Endothelial cell of umbilical vein (primary cell): ENCODE measurements around the gene GZMM.

ENCODE experiments used
- EZH2 ChIP-seq: IDR thresholded peaks from 2 replicates; pipeline ENCODE4 v1.6.1; 2012; ENCODE audit warnings: borderline replicate concordance, low read depth, mild to moderate bottlenecking, moderate library complexity, low read length, inconsistent platforms; ENCODE audit not compliant: severe bottlenecking
- FOS ChIP-seq: IDR thresholded peaks from 2 replicates; pipeline ENCODE4 v1.6.1; 2011; ENCODE audit warnings: mild to moderate bottlenecking, low read length, moderate library complexity, borderline replicate concordance; ENCODE audit not compliant: insufficient read depth
- GATA2 ChIP-seq: IDR thresholded peaks from 2 replicates; pipeline ENCODE4 v1.7.0; 2011; ENCODE audit warnings: low read depth, mild to moderate bottlenecking, moderate library complexity, mixed read lengths, low read length; ENCODE audit not compliant: insufficient read length, insufficient read depth
- JUN ChIP-seq: IDR thresholded peaks from 2 replicates; pipeline ENCODE4 v1.6.1; 2011; ENCODE audit warnings: borderline replicate concordance, low read depth; ENCODE audit not compliant: insufficient read length, insufficient read depth
- MAX ChIP-seq: IDR thresholded peaks from 2 replicates; pipeline ENCODE4 v1.6.1; 2011; ENCODE audit not compliant: insufficient read depth, insufficient read length
- MYC ChIP-seq: IDR thresholded peaks from one replicate; pipeline ENCODE4 v1.6.1; 2011; ENCODE audit warnings: mild to moderate bottlenecking, low read depth, low read length
- POLR2A ChIP-seq: IDR thresholded peaks from 2 replicates; pipeline ENCODE4 v1.6.1; 2012; ENCODE audit warnings: low read depth, mild to moderate bottlenecking, control low read depth, low read length
- POLR2AphosphoS5 ChIP-seq: IDR thresholded peaks from 2 replicates; pipeline ENCODE4 v1.6.1; 2012; ENCODE audit warnings: low read depth, mild to moderate bottlenecking, control low read depth, low read length, moderate library complexity; ENCODE audit not compliant: insufficient read depth
- TF ChIP-seq, protein P1 (sequence below), 2 donors: IDR thresholded peaks; 1 replicate in 1 of 2; 2 replicates in 1 of 2; pipeline ENCODE4 v1.5.1; 2011; ENCODE audit warnings: low read length in 2 of 2, mild to moderate bottlenecking in 2 of 2, moderate library complexity in 2 of 2, control low read depth in 1 of 2, inconsistent platforms in 1 of 2, low read depth in 1 of 2; ENCODE audit not compliant: insufficient read depth in 1 of 2; ENCODE audit errors: extremely low read depth in 1 of 2

DNA sequence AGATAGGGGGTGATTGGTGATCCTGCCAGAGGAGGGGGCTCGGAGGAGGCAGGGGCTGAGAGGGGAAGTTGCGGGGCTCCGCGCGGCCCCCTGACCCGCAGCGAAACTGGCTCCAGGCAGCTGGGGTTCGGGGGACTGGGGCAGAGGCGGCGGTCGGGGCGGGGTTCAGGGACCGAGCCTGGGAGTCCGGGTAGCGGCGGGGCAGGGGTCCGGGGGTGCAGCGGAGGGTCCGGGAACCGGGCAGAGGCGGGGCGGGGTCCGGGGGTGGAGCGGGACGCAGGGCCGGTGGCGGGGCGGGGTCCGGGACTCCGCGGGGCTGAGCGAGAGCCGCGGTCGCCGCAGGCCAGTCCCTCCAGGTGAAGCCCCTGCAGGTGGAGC is 46.4 kb upstream of the GZMM start:
- TF ChIP-seq POLR2AphosphoS5 = no peak
- TF ChIP-seq, protein P1, sequence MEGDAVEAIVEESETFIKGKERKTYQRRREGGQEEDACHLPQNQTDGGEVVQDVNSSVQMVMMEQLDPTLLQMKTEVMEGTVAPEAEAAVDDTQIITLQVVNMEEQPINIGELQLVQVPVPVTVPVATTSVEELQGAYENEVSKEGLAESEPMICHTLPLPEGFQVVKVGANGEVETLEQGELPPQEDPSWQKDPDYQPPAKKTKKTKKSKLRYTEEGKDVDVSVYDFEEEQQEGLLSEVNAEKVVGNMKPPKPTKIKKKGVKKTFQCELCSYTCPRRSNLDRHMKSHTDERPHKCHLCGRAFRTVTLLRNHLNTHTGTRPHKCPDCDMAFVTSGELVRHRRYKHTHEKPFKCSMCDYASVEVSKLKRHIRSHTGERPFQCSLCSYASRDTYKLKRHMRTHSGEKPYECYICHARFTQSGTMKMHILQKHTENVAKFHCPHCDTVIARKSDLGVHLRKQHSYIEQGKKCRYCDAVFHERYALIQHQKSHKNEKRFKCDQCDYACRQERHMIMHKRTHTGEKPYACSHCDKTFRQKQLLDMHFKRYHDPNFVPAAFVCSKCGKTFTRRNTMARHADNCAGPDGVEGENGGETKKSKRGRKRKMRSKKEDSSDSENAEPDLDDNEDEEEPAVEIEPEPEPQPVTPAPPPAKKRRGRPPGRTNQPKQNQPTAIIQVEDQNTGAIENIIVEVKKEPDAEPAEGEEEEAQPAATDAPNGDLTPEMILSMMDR (IDR thresholded peaks at IDR 0.05; ENCODE audit: extremely low read depth in 1 of 2, insufficient read depth in 1 of 2, low read depth in 1 of 2, low read length in 2 of 2) = no peak
- no peak for TF ChIP-seq POLR2A
- TF ChIP-seq EZH2 = no peak
- no peak for TF ChIP-seq MAX
- no peak for TF ChIP-seq MYC
- TF ChIP-seq FOS = no peak
- no peak for TF ChIP-seq JUN
- no peak for TF ChIP-seq GATA2
